ENCODE measurements around the gene SPEG.

Gene SPEG

GRCh38 chr2:219425238-219426067 is 9.2 kb upstream of the SPEG start:
- no peak for DNase-seq (ENCODE audit: low read depth)

- no peak for DNase-seq (ENCODE audit: low read depth)
Observed at GRCh38 chr2:219426068-219426443, 8.6 kb upstream of the SPEG start.

- no peak for DNase-seq (ENCODE audit: low read depth)
Observed at GRCh38 chr2:219426534-219427136, 8.0 kb upstream of the SPEG start.

- DNase-seq (ENCODE audit: low read depth) = no peak
Observed at GRCh38 chr2:219428469-219428868, 6.2 kb upstream of the SPEG start.

GRCh38 chr2:219429958-219430606 is 4.6 kb upstream of the SPEG start:
- DNase-seq (ENCODE audit: low read depth) = no peak

- no peak for DNase-seq (ENCODE audit: low read depth)
Observed at GRCh38 chr2:219430633-219431615, 3.7 kb upstream of the SPEG start.

GRCh38 chr2:219433666-219434467 is 776 bp upstream of the SPEG start:
- no peak for DNase-seq (ENCODE audit: low read depth)

- DNase-seq (ENCODE audit: low read depth) = no peak
Observed at GRCh38 chr2:219434468-219434717, 250 bp upstream of the SPEG start.

- no peak for DNase-seq (ENCODE audit: low read depth)
Observed at GRCh38 chr2:219435701-219436100, 1.1 kb downstream of the SPEG start.

GRCh38 chr2:219436491-219436890 is 1.8 kb downstream of the SPEG start:
- DNase-seq (ENCODE audit: low read depth) = no peak

- DNase-seq (ENCODE audit: low read depth) = no peak
Observed at GRCh38 chr2:219437141-219437540, 2.5 kb downstream of the SPEG start.

GRCh38 chr2:219437690-219438206 is 3.1 kb downstream of the SPEG start:
- no peak for DNase-seq (ENCODE audit: low read depth)

GRCh38 chr2:219438453-219438852 is 3.8 kb downstream of the SPEG start:
- DNase-seq (ENCODE audit: low read depth) = no peak

- no peak for DNase-seq (ENCODE audit: low read depth)
Observed at GRCh38 chr2:219439506-219439905, 4.9 kb downstream of the SPEG start.

GRCh38 chr2:219440388-219441256 is 6.0 kb downstream of the SPEG start:
- no peak for DNase-seq (ENCODE audit: low read depth)

- DNase-seq (ENCODE audit: low read depth) = peak; percentile 50
Observed at GRCh38 chr2:219441451-219442255, 7.0 kb downstream of the SPEG start.

GRCh38 chr2:219442256-219443015 is 7.8 kb downstream of the SPEG start:
- DNase-seq (ENCODE audit: low read depth) = no peak

- DNase-seq (ENCODE audit: low read depth) = no peak
Observed at GRCh38 chr2:219443016-219443696, 8.5 kb downstream of the SPEG start.
